ENCODE results near the gene NINJ2. TPM values are rescaled to one million over a fixed set of nuclear protein-coding genes. Genes with fewer than 3 reads are reported as not detected.

Gene NINJ2
- total RNA-seq, 1 donor from 2014 or later = not detected

DNA sequence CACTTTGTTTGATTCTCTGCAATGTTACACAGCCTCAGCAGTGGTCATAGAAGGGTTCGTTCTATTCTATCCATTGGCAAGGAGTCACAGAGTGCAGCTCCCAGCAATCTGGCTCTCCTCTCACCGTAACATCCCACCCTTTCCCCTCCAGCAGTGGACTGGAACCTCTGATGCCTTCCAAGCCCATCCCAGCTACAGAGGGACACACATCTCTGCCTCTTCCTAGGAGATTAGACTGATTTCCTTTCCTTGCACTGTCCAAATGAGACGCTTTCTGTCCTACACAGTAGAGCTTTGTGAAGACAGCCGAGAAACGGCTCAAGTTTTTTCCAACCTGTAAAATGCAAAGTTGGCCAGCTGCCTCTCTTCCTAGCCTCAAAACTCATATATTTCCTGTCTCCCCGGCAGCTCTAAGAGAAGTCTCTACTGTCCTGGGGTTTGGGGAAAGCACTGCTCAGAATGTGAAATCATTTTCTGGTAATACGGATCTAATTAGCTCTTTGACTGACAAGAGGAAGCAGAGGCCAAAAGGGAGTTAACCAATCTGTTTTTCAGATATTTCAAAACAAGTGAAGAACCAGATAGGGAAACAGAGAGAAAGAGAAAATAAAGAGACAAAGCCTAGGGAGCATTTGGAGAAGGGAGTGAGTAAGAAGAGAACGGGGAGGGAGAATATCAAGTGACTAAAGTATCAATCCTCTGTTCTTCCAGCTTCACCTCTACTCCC is 516 bp downstream of the NINJ2 start:
- no peak for TF ChIP-seq CTCF (conservative IDR thresholded peaks at IDR 0.05; ENCODE audit: low read depth, low read length)
- DNase-seq (ENCODE audit: low read depth) = no peak
- H3K4me3 ChIP-seq (ENCODE audit: low read depth, low read length) = peak overlapping the region; percentile 17

DNA sequence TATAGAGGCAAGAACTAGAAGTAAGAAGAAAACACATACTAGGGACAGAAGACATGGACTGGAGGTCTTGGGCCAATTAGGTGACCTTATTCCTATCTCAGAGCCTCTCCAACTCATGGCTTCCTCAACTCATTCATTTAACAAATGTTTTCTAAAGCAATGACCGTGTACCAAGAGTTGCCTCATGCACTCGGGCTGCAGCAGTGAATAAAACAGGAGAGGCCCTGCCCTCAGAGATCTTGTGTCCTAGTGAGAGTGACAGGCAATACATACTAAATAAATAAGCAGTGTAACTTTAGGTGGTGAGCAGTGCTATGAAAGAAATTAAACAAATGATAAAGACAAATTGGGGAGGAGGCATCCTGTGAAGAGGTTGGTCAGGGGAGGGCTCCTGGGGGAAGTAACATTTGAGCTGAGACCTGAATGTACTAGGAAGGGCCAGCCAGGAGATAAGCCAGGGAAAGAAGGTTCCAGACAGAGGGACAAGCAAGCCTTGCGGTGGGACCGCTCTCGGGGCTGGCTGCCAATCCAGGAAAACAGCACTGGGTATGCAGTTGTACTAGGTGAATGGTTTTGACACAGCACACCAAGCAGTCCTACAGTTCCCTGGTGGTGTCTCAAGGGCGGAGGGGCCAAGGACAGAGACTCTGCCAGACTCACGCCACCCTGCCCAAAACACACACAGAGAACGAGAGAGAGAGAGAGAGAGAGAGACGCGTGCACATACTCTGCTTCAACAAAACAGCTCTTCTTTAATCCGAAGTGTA is 1.3 kb downstream of the NINJ2 start:
- no peak overlapping the region for H3K4me3 ChIP-seq (ENCODE audit: low read depth, low read length)
- DNase-seq (ENCODE audit: low read depth) = no peak
- no peak for TF ChIP-seq CTCF (conservative IDR thresholded peaks at IDR 0.05; ENCODE audit: low read depth, low read length)

DNA sequence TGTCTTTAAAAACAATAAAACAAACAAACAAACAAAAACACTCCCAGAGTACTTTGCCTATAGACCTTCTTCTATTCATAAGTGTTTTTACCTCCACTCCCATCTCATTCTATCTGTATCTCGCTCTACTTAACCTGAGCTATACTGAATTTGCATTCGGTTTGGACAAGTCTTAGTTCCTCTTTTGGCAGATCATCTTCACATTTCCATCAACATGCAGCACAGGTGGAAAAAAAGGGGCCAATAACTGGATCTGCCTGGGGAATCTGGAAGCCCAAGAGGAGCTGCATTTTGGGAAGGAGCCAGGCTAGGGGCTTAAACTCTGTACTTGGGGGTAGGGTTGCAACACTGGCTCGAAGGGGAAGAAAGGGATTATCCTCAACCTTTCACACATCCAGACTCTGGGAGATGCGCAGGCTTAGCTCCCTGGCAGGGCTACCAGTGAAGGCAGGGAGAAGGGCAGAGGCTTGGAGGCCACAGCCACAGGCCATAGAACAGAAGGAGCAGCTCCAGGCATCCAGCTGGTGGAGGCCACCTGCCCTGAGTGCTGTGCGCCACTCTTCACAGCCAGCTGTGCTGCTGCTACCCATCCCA is 4.1 kb downstream of the NINJ2 start:
- DNase-seq (ENCODE audit: low read depth) = no peak
- TF ChIP-seq CTCF (conservative IDR thresholded peaks at IDR 0.05; ENCODE audit: low read depth, low read length) = no peak
- no peak overlapping the region for H3K4me3 ChIP-seq (ENCODE audit: low read depth, low read length)

DNA sequence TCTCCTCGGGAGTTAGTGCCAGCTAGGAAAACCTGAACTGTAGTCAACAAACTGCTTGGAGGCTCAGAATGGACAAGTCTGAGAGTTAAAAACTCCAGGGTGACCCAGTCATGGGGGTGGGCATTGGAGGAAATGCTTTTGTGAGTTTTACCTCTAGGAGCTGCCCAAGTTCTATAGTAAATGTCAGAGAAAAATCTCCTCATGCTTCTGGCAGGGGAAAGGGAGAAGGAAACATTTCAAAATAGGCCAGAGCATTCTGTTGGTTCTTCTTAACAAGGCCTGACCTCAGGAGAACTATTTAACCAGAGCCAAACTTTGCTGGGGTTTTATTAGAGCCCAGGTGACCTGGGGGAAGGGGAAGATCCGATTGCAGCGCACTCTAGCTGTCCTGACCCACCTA is 12.3 kb downstream of the NINJ2 start:
- H3K4me3 ChIP-seq (ENCODE audit: low read depth, low read length) = no peak overlapping the region
- DNase-seq (ENCODE audit: low read depth) = no peak
- peak; percentile 28 for TF ChIP-seq CTCF (conservative IDR thresholded peaks at IDR 0.05; ENCODE audit: low read depth, low read length)

- no peak for DNase-seq (ENCODE audit: low read depth)
- H3K4me3 ChIP-seq (ENCODE audit: low read depth, low read length) = no peak overlapping the region
- TF ChIP-seq CTCF (conservative IDR thresholded peaks at IDR 0.05; ENCODE audit: low read depth, low read length) = no peak
Measured at GRCh38 chr12:647385-648085, 15.7 kb downstream of the NINJ2 start.

GRCh38 chr12:646442-647384 is 16.5 kb downstream of the NINJ2 start:
- no peak for DNase-seq (ENCODE audit: low read depth)
- H3K4me3 ChIP-seq (ENCODE audit: low read depth, low read length) = no peak overlapping the region
- TF ChIP-seq CTCF (conservative IDR thresholded peaks at IDR 0.05; ENCODE audit: low read depth, low read length) = no peak

All from epithelial cell of proximal tubule (primary cell).